Ureter (tissue), 1 donor: ENCODE results near the gene UBE2K. TPM values are rescaled to one million over a fixed set of nuclear protein-coding genes. Genes with fewer than 3 reads are reported as not detected.
"Not testable (repeated sequence)": the region's sequence is repeated elsewhere in the genome, so short reads cannot be mapped to it uniquely, and the experiment has no call there.

Source experiments
- DNase-seq: peaks from one replicate; pipeline ENCODE4 v3.0.0-alpha.2; 2020; ENCODE audit warnings: low spot score
- total RNA-seq: library from RNA; stranded (reverse); gene quantifications from one replicate; pipeline ENCODE4 v1.2.4, GENCODE V29; 2023
- donor health status: DM: yes; HTN: yes; CAD: no.

The UBE2K gene
- total RNA-seq, 1 donor from 2014 or later = 78.4 TPM

DNA sequence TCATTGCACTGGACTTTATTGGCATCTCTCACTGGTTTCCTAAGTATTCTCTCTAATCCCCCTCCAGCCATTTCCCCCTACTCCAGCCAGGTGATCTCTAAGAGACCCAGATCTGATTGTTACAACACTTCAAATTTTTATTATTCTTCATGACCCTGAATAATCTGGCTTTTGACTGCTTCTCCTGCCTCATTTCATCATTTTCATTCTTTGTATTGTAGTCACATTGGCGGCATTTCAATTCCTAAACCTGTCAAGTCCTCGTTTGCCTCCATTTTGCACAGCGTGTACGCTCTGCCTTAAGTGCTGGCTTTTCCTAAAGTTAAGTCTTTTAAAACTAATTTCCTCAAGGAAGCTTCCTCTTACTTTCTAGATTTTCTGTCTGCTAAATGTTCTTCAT lies 31.6 kb downstream of the UBE2K start:
- DNase-seq = no peak

DNA sequence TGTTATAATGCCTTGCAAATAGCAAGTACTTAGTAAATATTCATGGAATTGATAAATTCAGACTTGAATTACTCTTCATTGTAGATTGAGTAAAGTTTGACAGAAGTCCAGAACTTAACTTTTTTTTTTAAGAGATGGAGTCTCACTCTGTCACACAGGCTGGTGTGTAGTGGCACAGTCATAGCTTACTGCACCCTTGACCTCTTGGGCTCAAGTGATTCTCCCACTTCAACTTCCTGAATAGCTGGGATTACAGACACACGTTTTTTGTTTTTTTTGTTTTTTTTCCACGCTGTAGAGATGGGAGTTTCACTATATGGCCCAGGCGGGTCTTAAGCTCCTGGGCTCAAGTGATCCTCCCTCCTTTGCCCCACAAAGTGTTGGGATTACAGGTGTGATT lies 32.1 kb downstream of the UBE2K start:
- DNase-seq = no peak

DNA sequence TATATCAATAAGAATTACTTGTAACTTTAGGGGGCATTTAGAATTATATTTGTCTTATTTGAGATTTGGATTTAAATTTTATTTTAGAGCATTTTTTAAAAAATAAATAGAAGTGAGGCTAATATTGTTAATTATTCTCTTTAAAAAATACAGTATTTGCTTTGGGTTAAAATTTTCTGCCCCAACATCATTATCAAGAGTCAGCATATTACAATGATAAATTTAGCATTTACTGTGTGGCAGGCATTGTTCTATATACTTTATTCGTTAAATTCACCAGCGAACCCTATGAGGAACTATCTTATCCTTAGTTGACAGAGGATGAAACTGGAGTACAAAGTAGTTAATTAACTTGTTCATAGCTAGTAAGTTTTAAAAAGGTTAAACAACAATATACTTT lies 34.0 kb downstream of the UBE2K start:
- no peak for DNase-seq

DNA sequence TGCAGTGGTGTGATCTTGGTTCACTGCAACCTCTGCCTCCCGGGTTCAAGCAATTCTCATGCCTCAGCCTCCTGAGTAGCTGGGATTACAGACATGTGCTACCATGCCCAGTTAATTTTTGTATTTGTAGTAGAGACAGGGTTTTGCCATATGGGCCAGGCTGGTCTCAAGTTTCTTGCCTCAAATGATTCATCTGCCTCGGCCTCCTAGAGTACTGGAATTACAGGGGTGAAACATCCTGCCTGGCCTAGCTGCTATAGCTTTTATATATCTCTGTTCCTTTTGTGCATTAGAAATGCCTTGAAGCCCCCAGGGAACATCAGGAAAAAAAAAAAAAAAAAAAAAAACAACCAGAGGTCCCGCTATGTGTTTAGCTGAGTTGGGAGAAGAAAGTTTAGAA lies 34.8 kb downstream of the UBE2K start:
- DNase-seq = no peak

DNA sequence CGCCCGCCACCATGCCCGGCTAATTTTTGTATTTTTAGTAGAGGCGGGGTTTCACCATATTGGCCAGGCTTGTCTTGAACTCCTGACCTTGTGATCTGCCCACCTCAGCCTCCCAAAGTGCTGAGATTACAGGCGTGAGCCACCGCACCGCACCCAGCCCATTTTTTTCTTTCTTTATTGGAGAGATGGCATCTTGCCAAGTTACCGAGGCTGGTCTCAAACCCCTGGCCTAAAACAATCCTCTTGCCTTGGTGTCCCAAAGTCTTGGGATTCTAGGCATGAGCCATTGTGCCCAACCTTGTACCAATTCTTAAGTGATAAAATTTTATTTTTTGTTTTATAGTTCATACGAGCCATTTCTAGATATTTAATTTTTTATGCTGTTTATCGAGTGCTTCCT lies 41.7 kb downstream of the UBE2K start:
- not testable (repeated sequence) for DNase-seq

DNA sequence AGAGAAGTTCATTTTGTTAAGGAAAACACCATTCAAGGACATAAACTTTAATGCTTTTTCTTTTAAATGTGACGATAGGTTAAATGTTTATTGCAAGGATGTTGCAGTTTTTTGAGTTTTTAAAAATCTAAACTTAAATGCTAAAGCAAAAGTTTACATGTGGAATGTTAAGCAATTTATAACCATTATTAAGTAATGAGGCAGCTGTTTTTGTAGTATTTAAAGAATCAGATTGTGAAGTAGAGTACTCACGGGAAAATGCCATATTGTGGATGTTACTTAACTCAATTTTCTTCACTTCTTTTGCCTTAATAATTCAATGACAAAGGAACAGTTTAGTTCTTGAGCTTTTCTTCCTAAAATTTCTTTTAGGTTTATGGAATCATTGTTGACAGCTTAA lies 43.5 kb downstream of the UBE2K start:
- DNase-seq = no peak

DNA sequence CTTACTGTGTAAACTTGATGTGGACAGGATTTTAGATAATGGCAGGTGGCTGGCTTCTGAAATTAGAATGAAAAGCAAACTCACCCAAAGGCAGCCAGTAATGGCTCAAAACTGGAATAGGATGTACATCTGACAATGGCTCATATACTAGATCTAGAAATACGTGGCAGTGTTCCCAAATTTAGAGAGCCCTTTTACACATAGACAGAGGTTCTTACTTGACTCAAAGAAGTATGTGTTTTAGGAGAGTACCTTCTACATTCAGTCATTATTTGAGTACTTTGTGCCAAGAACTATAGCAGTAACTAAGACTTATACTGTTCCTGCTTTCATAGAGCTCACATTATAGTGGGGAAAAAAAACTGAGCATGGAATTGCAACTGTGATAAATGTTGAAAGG lies 48.0 kb downstream of the UBE2K start:
- DNase-seq = no peak

DNA sequence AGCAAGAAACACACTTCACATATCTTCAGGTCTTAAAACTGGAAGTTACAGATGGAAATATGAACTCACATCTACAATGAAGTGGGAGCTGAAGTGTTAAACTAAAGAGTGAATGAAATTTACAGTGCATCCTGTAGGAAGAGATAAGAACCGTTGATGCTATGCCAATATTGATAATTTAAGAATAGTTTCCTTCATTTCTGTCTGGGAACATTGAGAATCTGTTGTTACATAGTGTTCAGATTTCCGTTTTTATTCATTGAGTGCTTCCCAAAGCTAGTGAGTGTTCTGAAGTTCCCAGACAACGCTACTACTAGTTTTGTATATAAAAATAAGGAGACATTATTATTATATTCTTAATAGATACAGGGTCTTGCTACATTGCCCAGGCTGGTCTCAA lies 52.3 kb downstream of the UBE2K start:
- no peak for DNase-seq

DNA sequence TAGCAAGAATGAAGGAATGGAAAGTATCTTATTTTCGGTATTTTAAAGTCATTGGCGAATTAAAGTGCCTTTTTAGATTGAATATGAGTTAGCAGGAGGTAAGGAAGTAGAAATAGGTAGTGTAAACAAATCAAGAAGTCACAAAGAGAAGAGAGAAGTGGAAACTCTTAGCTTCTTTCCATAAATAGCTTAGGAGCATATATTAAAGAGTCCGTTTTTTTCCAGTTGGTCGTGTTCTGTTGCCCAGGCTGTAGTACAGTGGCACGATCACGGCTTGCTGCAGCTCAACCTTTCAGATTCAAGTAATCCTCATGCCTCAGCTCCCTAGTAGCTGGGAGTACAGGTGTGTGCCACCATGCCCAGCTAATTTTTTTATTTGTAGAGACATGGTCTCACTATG lies 56.4 kb downstream of the UBE2K start:
- DNase-seq = no peak

DNA sequence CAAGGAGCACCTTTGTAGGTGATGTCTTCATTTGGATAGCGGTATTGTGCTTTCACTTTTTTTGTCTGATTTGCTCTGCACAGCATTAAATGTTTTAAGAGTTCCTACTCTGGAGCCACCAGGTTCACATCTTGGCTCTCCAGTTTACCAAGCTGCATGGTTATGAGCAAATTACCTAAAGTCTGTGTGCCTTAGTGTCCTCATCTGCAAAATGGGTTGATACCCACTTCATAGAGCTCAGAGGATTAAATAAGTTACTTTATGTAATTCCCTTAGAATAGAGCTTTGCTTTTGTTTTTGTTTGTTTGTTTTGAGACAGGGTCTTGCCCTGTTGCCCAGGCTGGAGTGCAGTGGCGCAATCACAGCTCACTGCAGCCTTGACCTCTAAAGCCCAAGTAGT lies 58.2 kb downstream of the UBE2K start:
- no peak for DNase-seq

DNA sequence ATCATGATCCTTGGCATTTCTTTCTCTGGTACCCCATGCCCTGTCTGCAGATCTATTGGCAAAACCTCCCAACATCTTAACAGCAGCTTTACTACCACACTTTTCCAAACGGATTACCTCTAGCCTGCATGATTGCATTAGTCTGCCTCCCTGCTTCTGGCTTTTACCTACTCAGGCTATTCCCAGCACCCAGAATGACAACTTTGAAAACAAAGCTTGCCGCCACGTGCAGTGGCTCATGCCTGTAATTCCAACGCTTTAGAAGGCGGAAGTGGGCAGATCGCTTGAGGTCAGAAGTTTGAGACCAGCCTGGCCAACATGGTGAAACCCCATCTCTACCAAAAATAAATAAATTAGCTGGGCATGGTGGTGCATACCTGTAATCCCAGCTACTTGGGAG lies 60.2 kb downstream of the UBE2K start:
- no peak for DNase-seq

DNA sequence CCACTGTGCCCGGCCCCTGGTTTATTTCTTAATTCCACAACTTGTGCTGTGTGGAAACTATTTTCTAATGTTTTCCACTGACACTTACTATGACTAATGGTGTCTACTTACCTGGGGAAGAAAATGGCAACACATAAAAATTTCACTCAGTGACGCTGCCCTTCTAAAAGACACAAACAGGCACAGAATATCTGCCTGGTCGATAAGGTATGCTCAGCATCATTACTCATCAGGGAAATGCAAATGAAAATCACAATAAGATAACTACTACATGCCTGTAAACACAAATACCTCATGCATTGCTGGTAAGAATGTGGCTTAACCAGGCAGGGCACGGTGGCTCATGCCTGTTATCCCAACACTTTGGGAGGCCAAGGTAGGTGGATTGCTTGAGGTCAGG lies 61.6 kb downstream of the UBE2K start:
- no peak for DNase-seq

DNA sequence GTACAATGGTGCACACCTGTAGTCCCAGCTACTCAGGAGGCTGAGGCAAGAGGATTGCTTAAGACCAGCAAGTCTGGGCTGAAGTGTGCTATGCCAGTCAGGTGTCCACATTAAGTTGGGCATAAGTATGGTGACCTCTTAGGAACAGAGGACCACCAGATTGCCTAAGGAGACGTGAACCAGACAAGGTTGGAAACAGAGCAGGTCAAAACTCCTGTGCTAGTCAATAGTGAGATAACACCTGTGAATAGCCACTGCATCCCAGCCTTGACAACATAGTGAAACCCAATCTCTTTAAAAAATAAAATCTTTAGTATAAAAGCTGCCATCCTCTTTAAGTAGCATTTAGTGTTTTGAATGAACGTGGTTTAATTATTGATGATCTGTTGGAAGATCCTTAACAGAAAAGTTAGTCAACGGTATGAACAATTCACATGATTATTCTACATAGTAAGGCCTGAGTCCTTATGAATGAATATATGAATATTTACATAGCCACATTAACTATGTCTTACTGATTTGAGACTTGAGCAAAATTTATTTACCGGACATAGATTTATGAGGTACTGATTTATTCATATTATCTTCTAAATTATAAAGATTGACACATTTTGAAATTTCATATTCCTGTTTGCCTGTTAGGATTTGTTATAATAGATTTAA lies 63.2 kb downstream of the UBE2K start:
- no peak for DNase-seq

DNA sequence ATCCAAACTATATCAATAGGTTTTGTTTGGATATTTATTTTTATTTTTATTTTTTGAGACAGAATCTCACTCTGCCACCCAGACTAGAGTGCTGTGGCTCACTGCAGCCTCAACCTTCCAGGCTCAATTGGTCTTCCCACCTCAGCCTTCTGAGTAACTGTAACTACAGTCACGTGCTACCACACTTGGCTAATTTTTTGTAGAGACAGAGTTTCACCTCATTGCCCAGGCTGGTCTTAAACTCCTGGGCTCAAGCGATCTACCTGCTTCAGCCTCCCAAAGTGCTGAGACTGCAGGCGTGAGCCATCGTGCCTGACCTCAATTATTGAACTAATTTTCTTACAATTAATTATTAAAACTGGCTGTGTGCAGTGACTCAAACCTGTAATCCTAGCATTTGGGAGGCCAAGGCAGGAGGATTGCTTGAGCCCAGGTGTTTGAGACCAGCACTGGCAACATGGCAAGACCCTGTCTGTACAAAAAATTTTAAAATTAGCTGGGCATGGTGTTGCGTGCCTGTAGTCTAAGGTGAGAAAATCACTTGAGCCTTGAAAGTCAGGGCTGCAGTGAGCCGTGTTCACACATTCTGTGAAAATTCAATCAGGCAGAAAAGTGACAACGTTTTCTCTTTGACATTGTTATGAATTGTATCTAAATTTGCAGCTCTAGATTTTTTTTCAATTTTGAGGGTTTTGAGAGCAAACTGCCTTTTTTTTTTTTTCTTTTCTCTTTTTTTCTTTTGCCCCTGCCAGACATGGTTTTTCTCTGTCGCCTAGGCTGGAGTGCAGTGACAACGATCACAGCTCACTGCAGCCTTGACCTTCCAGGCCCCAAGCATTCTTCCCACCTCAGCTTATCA lies 66.0 kb downstream of the UBE2K start:
- DNase-seq = no peak

DNA sequence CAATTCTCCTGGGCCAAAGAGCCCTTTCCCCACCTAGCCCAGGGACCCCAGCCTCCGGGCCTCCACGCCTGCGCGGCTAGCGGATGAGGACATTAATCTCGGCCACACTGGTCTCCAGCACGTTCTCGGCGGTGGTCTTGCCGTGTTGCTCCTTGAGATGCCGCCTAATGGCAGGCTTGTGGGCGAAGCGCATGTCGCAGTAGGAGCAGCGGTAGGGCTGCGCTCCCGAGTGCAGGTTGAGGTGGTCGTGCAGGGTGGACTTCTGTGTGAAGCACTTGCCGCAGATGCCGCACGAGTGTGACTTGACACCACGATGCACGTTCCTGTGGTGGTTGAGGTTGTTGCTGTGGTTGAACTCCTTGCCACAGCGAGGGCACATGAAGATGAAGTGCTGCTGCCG lies 72.1 kb downstream of the UBE2K start:
- DNase-seq = no peak

DNA sequence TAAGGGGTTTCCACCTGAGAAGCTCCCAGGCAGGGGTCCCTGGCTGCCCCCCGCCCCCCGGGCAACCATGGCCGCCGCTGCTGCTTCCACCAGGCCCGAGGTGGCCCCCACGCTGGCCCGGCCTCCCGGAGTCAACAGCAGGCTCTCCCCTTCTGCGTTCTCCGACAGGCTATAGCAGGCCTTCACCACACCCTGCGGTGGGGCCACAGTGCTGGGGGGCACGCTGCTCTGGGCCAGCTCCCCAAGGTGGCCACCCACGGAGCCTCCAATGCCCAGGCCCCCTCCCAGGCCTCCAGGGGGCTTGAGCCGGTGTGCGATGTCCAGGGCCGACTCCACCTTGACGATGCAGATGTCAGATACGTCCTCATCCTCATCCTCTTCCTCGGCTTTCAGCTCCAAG lies 72.5 kb downstream of the UBE2K start:
- DNase-seq = no peak

DNA sequence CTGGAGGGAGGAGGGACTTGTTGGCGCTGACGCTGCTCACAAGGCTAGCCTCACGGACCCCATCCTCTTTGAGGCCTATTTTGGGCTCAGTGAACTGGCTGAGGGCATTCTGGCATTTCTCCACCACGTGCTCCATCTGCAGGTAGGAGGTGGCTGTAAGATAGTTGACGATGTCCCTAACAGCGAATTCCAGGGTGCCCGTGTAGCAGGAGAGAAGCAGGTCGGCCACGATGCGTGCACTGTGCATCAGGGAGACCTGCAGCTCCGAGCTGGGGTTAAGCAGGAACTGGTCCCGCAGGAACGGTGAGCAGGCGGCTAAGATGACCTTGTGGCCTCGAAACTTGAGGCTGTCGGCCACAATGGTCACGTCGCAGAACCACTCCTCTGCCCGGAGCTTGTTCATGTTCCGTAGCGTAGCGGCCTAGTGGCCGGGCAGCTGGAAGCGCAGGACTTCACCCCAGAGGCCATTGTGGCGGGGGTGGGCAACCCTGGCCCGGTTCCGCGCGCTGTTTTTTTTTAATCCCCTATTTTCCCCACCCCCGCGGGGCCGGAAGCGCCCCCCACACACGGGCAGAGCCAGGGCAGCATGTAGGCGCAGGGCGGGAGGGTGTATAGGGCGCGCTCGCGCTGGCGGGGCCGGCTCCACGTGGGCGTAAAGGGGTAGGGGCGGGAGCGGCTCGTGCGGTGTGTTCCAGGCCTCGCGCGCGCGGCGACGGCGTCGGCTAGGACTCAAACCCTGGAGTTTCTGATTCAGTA lies 73.2 kb downstream of the UBE2K start:
- no peak for DNase-seq

DNA sequence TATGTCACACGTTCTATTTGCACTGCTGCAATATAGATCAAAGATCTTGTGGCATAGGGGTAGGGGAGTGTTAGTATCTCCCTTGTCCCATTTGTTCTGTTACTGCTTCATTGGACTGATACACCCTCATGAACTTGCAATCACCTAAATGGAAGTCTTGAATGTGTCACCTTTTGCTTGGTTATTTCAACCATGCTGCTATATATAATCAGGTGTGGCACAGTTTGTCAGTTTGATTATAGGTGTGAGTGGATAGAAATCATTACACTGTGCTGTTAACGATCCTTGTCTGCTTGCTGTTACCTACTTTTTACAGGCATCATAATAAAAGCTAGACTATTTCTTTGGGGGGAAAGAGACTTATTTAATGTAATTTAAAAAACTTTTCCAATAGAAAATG lies 84.1 kb downstream of the UBE2K start:
- not testable (repeated sequence) for DNase-seq

DNA sequence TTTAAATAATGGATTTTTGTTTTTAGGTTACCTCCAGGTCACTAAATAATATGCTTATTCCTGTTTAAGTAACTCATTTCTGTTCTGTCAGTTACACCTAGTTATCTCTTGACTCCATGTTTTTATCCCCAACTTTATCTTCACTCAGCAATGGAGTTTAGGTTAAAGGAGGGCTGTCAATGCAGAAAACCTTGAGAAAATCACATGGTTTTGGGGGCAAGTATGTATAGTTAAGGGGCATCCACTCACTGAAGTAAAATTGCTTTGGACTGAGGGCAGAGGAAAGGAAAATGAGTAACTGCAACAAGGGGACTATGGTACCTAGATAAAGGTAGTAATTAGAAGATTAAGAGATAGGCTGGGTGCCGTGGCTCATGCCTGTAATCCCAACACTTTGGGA lies 87.1 kb downstream of the UBE2K start:
- no peak for DNase-seq

DNA sequence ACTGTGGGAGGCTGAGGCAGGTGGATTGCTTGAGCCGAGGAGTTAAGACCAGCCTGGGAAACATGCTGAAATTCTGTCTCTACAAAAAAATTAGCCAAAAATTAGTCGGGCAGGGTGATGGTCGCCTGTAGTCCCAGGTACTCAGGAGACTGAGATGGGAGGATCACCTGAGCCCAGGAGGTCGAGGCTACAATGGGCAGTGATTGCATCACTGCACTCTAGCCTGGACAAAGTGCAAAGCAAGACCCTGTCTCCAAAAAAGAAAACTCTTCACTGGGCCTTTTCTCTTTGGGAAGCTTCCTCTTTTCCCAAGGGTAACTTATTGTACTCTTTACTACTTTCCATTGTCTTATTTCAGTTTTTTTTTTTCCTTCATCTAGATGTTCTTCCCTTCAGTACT lies 88.9 kb downstream of the UBE2K start:
- DNase-seq = no peak

DNA sequence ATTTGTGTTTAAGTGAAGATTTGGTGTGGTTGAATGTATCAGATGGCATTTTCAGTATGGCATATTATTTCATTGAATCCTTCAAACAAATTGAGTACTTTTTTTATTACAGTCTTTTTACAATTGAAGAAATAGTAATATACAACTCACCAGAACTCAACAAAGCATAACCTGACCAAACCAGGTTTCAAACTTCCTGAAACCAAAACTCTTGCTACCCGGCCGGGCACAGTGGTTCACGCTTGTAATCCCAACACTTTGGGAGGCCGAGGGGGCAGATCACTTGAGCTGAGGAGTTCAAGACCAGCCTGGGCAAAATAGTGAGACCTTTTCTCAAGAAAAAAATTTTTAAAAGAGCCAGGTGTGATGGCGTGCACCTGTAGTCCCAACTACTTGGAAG lies 94.2 kb downstream of the UBE2K start:
- no peak for DNase-seq

DNA sequence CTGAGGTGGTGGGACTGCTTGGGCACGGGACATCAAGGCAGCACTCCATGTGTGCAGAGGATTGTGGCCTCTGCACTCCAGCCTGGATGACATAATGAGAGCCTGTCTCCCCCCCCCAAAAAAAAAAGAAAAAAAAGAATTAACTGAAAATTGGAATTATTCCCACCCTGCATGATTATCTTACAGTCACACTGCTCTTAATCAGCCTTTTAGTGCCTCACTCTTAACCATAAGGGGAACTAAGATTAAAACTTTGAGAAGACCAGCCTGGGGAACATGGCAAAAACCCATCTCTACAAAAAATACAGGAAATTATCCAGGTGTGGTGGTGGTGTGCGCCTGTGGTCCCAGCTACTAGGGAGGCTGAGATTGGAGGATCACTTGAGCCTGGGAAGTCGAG lies 94.6 kb downstream of the UBE2K start:
- DNase-seq = no peak

DNA sequence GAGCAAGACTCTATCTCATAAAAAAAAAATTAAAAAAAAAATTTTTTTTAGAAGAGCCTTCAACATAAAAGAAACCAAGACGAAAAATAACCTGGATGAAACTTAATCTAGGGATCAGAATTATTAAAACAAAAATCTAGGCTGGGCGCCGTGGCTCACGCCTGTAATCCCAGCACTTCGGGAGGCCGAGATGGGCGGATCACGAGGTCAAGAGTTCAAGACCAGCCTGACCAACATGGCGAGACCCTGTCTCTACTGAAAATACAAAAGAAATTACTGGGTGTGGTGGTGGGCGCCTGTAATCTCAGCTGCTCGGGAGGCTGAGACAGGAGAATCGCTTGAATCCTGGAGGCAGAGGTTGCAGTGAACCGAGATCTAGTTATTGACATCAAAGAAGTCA lies 95.0 kb downstream of the UBE2K start:
- not testable (repeated sequence) for DNase-seq
